MG63 (cell line): ENCODE measurements around the gene FAM187B. TPM values are rescaled to one million over a fixed set of nuclear protein-coding genes. Genes with fewer than 3 reads are reported as not detected.
"Not testable (repeated sequence)": the region's sequence is repeated elsewhere in the genome, so short reads cannot be mapped to it uniquely, and the experiment has no call there.

Experiments used
- DNase-seq: peaks from one replicate; pipeline ENCODE4 v3.0.0-alpha.2; 2020
- H3K27me3 ChIP-seq: fragments of 250-450 bp; sonication (Bioruptor Pico); 2 replicates; pipeline ENCODE4 v1.5.1; 2020; ENCODE audit warnings: mild to moderate bottlenecking, moderate library complexity
- H3K36me3 ChIP-seq: fragments of 250-450 bp; sonication (Bioruptor Pico); 2 replicates; pipeline ENCODE4 v1.5.1; 2020; ENCODE audit warnings: mild to moderate bottlenecking, moderate library complexity
- H3K4me3 ChIP-seq: fragments of 250-450 bp; sonication (Bioruptor Pico); 2 replicates; pipeline ENCODE4 v1.5.1; 2020; ENCODE audit warnings: mild to moderate bottlenecking, moderate library complexity
- H3K9me3 ChIP-seq: fragments of 250-450 bp; sonication (Bioruptor Pico); 2 replicates; pipeline ENCODE4 v1.5.1; 2020; ENCODE audit warnings: mild to moderate bottlenecking, moderate library complexity
- total RNA-seq: library from RNA; depleted of rRNA; stranded (reverse); fragments of >200 nt; shearing (Covaris generic); gene quantifications from 2 replicates; pipeline ENCODE4 v1.2.3, GENCODE V29; 2014; ENCODE audit warnings: low replicate concordance

The FAM187B gene
- total RNA-seq, 1 experiment from 2014 or later, result not detected

GRCh38 chr19:35223084-35223790 lies 5.3 kb downstream of the FAM187B start:
- Histone ChIP-seq H3K4me3 (no peak overlapping the region), H3K36me3 (no peaks in the 10 kb centered on the region), H3K27me3 (no peaks in the 10 kb centered on the region), H3K9me3 (peaks cover 2% of the 10 kb centered on the region; the same call in 1 of the 2 replicates)
- no peak for DNase-seq

GRCh38 chr19:35222373-35223015 lies 6.0 kb downstream of the FAM187B start:
- Histone ChIP-seq H3K36me3 (no peaks in the 10 kb centered on the region), H3K9me3 (peaks cover 4% of the 10 kb centered on the region; the same call in 1 of the 2 replicates), H3K27me3 (no peaks in the 10 kb centered on the region), H3K4me3 (no peak overlapping the region)
- DNase-seq, result no peak

- not testable (repeated sequence) for H3K36me3 ChIP-seq, H3K27me3 ChIP-seq, DNase-seq, H3K4me3 ChIP-seq
- peaks cover 11% of the 10 kb centered on the region for H3K9me3 ChIP-seq
Measured at GRCh38 chr19:35220973-35221590, 7.5 kb downstream of the FAM187B start.

GRCh38 chr19:35220315-35220921 lies 8.1 kb downstream of the FAM187B start:
- H3K27me3 ChIP-seq, result no peaks in the 10 kb centered on the region
- H3K36me3 ChIP-seq, result no peaks in the 10 kb centered on the region
- no peak for DNase-seq
- no peak overlapping the region for H3K4me3 ChIP-seq
- peaks cover 11% of the 10 kb centered on the region for H3K9me3 ChIP-seq

- peaks cover 11% of the 10 kb centered on the region for H3K9me3 ChIP-seq
- H3K4me3 ChIP-seq, result no peak overlapping the region
- no peaks in the 10 kb centered on the region; the same call in 1 of the 2 replicates for H3K27me3 ChIP-seq
- no peak for DNase-seq
- no peaks in the 10 kb centered on the region for H3K36me3 ChIP-seq
Measured at GRCh38 chr19:35219008-35219407, 9.5 kb downstream of the FAM187B start.

GRCh38 chr19:35217649-35217990 lies 10.9 kb downstream of the FAM187B start:
- H3K36me3 ChIP-seq, result no peaks in the 10 kb centered on the region

GRCh38 chr19:35216833-35217648 lies 11.5 kb downstream of the FAM187B start:
- Histone ChIP-seq H3K9me3 (peaks cover 11% of the 10 kb centered on the region), H3K27me3 (no peaks in the 10 kb centered on the region; the same call in 1 of the 2 replicates), H3K4me3 (no peak overlapping the region), H3K36me3 (no peaks in the 10 kb centered on the region)
- DNase-seq, result no peak

More at GRCh38 chr19:35217649-35217990, 10.9 kb downstream of the FAM187B start:
- DNase-seq, result no peak
- H3K9me3 ChIP-seq, result peaks cover 11% of the 10 kb centered on the region
- no peak overlapping the region for H3K4me3 ChIP-seq
- H3K27me3 ChIP-seq, result no peaks in the 10 kb centered on the region; the same call in 1 of the 2 replicates

- H3K27me3 ChIP-seq, result no peaks in the 10 kb centered on the region; the same call in 1 of the 2 replicates
- peaks cover 11% of the 10 kb centered on the region for H3K9me3 ChIP-seq
- no peaks in the 10 kb centered on the region for H3K36me3 ChIP-seq
- H3K4me3 ChIP-seq, result no peak overlapping the region
- no peak for DNase-seq
Measured at GRCh38 chr19:35216016-35216832, 12.3 kb downstream of the FAM187B start.

- no peaks in the 10 kb centered on the region; the same call in 1 of the 2 replicates for H3K27me3 ChIP-seq
- no peaks in the 10 kb centered on the region for H3K36me3 ChIP-seq
- H3K4me3 ChIP-seq, result no peak overlapping the region
- no peak for DNase-seq
- H3K9me3 ChIP-seq, result peaks cover 9% of the 10 kb centered on the region
Measured at GRCh38 chr19:35214766-35215422, 13.6 kb downstream of the FAM187B start.

GRCh38 chr19:35213663-35214632 lies 14.6 kb downstream of the FAM187B start:
- Histone ChIP-seq H3K9me3 (peaks cover 9% of the 10 kb centered on the region), H3K4me3 (no peak overlapping the region), H3K27me3 (no peaks in the 10 kb centered on the region; the same call in 1 of the 2 replicates), H3K36me3 (no peaks in the 10 kb centered on the region)
- peak; percentile 26 for DNase-seq

GRCh38 chr19:35212241-35212640 lies 16.3 kb downstream of the FAM187B start:
- Histone ChIP-seq H3K36me3 (no peaks in the 10 kb centered on the region), H3K27me3 (no peaks in the 10 kb centered on the region; the same call in 1 of the 2 replicates), H3K9me3 (peaks cover 5% of the 10 kb centered on the region), H3K4me3 (no peak overlapping the region)
- DNase-seq, result no peak

- Histone ChIP-seq H3K4me3 (no peak overlapping the region), H3K9me3 (peaks cover 1% of the 10 kb centered on the region), H3K36me3 (no peaks in the 10 kb centered on the region), H3K27me3 (no peaks in the 10 kb centered on the region; the same call in 1 of the 2 replicates)
- no peak for DNase-seq
Measured at GRCh38 chr19:35211545-35212230, 16.9 kb downstream of the FAM187B start.

GRCh38 chr19:35209646-35210045 lies 18.9 kb downstream of the FAM187B start:
- H3K27me3 ChIP-seq, result no peaks in the 10 kb centered on the region
- H3K4me3 ChIP-seq, result no peak overlapping the region
- H3K36me3 ChIP-seq, result no peaks in the 10 kb centered on the region
- DNase-seq, result no peak
- no peaks in the 10 kb centered on the region for H3K9me3 ChIP-seq

GRCh38 chr19:35208121-35208520 lies 20.4 kb downstream of the FAM187B start:
- no peaks in the 10 kb centered on the region for H3K9me3 ChIP-seq
- H3K4me3 ChIP-seq, result no peak overlapping the region
- DNase-seq, result no peak
- H3K27me3 ChIP-seq, result no peaks in the 10 kb centered on the region
- H3K36me3 ChIP-seq, result no peaks in the 10 kb centered on the region
